SK-N-SH (cell line): ENCODE data around the gene ROM1. TPM values are rescaled to one million over a fixed set of nuclear protein-coding genes. Genes with fewer than 3 reads are reported as not detected.

Experiments used
- CTCF ChIA-PET: fragments of 300-600, 350-600 bp; formaldehyde crosslinking; extraction: SDS; loops from one replicate; lab custom pipeline; 2021; lab: Yijun Ruan, JAX
- POLR2A ChIA-PET: fragments of 350-600 bp; sonication (Branson Sonifier 250); formaldehyde crosslinking; extraction: SDS; loops from one replicate; lab custom pipeline; 2020; ENCODE audit warnings: antibody characterized with exemption, inconsistent platforms; lab: Yijun Ruan, JAX
- DNase-seq: peaks from one replicate; pipeline ENCODE4 v3.0.0; 2012
- H2AFZ ChIP-seq: fragments of 200-600 bp; sonication (generic); 2 replicates; pipeline ENCODE4 v1.8.1; 2016; ENCODE audit warnings: antibody characterized with exemption, mild to moderate bottlenecking, low read depth
- H3F3A ChIP-seq: fragments of 200-600 bp; sonication (generic); replicated peaks from 2 replicates; pipeline ENCODE3; 2016; ENCODE audit warnings: antibody characterized with exemption, mild to moderate bottlenecking; ENCODE audit not compliant: insufficient read depth
- H3K27ac ChIP-seq, 2 experiments: fragments of 200-500 bp in 1 of 2; fragments of 200-600 bp in 1 of 2; sonication (Bioruptor generic) in 1 of 2; sonication (generic), shearing (Covaris generic) in 1 of 2; 2 replicates each; pipeline versions ENCODE4 v1.5.1 to v1.6.1; 2014 to 2016; ENCODE audit warnings: low read depth in 2 of 2, inconsistent platforms in 1 of 2, low read length in 1 of 2, mild to moderate bottlenecking in 1 of 2, mixed read lengths in 1 of 2
- H3K27me3 ChIP-seq: fragments of 200-600 bp; sonication (generic), shearing (Covaris generic); 2 replicates; pipeline ENCODE4 v1.6.1; 2016; ENCODE audit warnings: mixed run types; ENCODE audit not compliant: insufficient read depth
- H3K36me3 ChIP-seq, 2 experiments: fragments of 200-500 bp in 1 of 2; fragments of 200-600 bp in 1 of 2; sonication (Bioruptor generic) in 1 of 2; sonication (generic) in 1 of 2; replicated peaks in 1 of 2; 2 replicates each; pipeline versions ENCODE3 to v1.5.1; 2014 to 2016; ENCODE audit warnings: low read length in 1 of 2, mild to moderate bottlenecking in 1 of 2; ENCODE audit not compliant: insufficient read depth in 2 of 2, control insufficient read depth in 1 of 2
- H3K4me1 ChIP-seq, 2 experiments: fragments of 200-500 bp in 1 of 2; fragments of 200-600 bp in 1 of 2; sonication (Bioruptor generic) in 1 of 2; sonication (generic), shearing (Covaris generic) in 1 of 2; 2 replicates each; pipeline versions ENCODE4 v1.5.1 to v1.6.1; 2014 to 2016; ENCODE audit warnings: low read depth in 1 of 2, low read length in 1 of 2, mixed run types in 1 of 2; ENCODE audit not compliant: insufficient read depth in 2 of 2, control insufficient read depth in 1 of 2
- H3K4me2 ChIP-seq: fragments of 200-600 bp; sonication (generic), shearing (Covaris generic); 2 replicates; pipeline ENCODE4 v1.6.1; 2017; ENCODE audit warnings: mixed run types
- H3K4me3 ChIP-seq, 2 experiments: fragments of 200-500 bp in 1 of 2; fragments of 200-600 bp in 1 of 2; sonication (Bioruptor generic) in 1 of 2; sonication (generic), shearing (Covaris generic) in 1 of 2; 2 replicates each; pipeline versions ENCODE4 v1.5.1 to v1.8.1; 2014 to 2016; ENCODE audit warnings: low read depth in 2 of 2, inconsistent platforms in 1 of 2, low read length in 1 of 2, mild to moderate bottlenecking in 1 of 2, mixed read lengths in 1 of 2, moderate library complexity in 1 of 2
- H3K79me2 ChIP-seq: fragments of 200-600 bp; sonication (generic); 2 replicates; pipeline ENCODE4 v1.8.1; 2017; ENCODE audit warnings: mild to moderate bottlenecking; ENCODE audit not compliant: insufficient read depth
- H3K9ac ChIP-seq: fragments of 200-600 bp; sonication (generic); 2 replicates; pipeline ENCODE4 v1.6.1; 2017; ENCODE audit warnings: mixed run types
- H3K9me2 ChIP-seq: fragments of 200-600 bp; sonication (generic); 2 replicates; pipeline ENCODE4 v1.6.1; 2017; ENCODE audit warnings: mixed run types
- H3K9me3 ChIP-seq: fragments of 200-600 bp; sonication (generic); 2 replicates; pipeline ENCODE4 v1.6.1; 2017; ENCODE audit warnings: mixed run types, mild to moderate bottlenecking, moderate library complexity
- H4K20me1 ChIP-seq: fragments of 200-600 bp; sonication (generic); 2 replicates; pipeline ENCODE4 v1.6.1; 2017; ENCODE audit warnings: mild to moderate bottlenecking, mixed run types; ENCODE audit not compliant: insufficient read depth
- CHD2 ChIP-seq: fragments of 150-350 bp; IDR thresholded peaks from 2 replicates; pipeline ENCODE4 v1.6.1; 2018; ENCODE audit warnings: low read length; ENCODE audit not compliant: partially characterized antibody
- CTCF ChIP-seq: fragments of 200-600 bp; sonication (generic); IDR thresholded peaks from 2 replicates; pipeline ENCODE4 v1.6.1; 2017; ENCODE audit warnings: antibody characterized with exemption, mild to moderate bottlenecking, moderate library complexity
- EP300 ChIP-seq, 2 experiments: IDR thresholded peaks; 2 replicates each; pipeline versions ENCODE4 v1.4.0 to v1.6.1; 2012; ENCODE audit warnings: borderline replicate concordance in 1 of 2, low read depth in 1 of 2, low read length in 1 of 2
- FOSL2 ChIP-seq: IDR thresholded peaks from 2 replicates; pipeline ENCODE4 v1.4.0; 2012; ENCODE audit warnings: low read depth, mild to moderate bottlenecking, moderate library complexity, borderline replicate concordance
- JUND ChIP-seq: IDR thresholded peaks from 2 replicates; pipeline ENCODE4 v1.4.0; 2012
- MAX ChIP-seq: IDR thresholded peaks from 2 replicates; pipeline ENCODE4 v1.4.0; 2012; ENCODE audit warnings: low read depth
- MXI1 ChIP-seq: IDR thresholded peaks from 2 replicates; pipeline ENCODE4 v1.6.1; 2012; ENCODE audit warnings: mild to moderate bottlenecking, low read depth, low read length, improper control_type of control experiment
- NFIC ChIP-seq: IDR thresholded peaks from 2 replicates; pipeline ENCODE4 v1.4.0; 2012; ENCODE audit warnings: borderline replicate concordance
- RFX5 ChIP-seq: IDR thresholded peaks from 2 replicates; pipeline ENCODE4 v1.6.1; 2012; ENCODE audit warnings: mild to moderate bottlenecking, improper control_type of control experiment, low read length
- SMC3 ChIP-seq: IDR thresholded peaks from 2 replicates; pipeline ENCODE4 v1.6.1; 2012; ENCODE audit warnings: low read depth, low read length, improper control_type of control experiment
- TCF12 ChIP-seq: IDR thresholded peaks from 2 replicates; pipeline ENCODE4 v1.4.0; 2012
- YY1 ChIP-seq: IDR thresholded peaks from 2 replicates; pipeline ENCODE4 v1.4.0; 2012; ENCODE audit warnings: low read depth, mild to moderate bottlenecking
- whole genome bisulfite sequencing: methylation state at CpG from one replicate; pipeline ENCODE4 v1.1.6; 2017; ENCODE audit warnings: low lambda C conversion rate; 5-methylcytosine and 5-hydroxymethylcytosine counted together
- polyA plus RNA-seq, 3 experiments: library from polyadenylated mRNA; depleted of rRNA; stranded (reverse); fragments of >200 nt; gene quantifications; 2 replicates each; pipeline ENCODE4 v1.2.3, GENCODE V29; 2012

Gene ROM1
- polyA plus RNA-seq, 1 of the 3 experiments (the other 2 are of a cell fraction): 7.3 TPM

GRCh38 chr11:62591448-62592145 lies 21.5 kb upstream of the ROM1 start, which contains the start of gene TUT1 (continued):
- TF ChIP-seq YY1 (peak; percentile 72; the same call in 1 of the 2 replicates), MAX (peak; percentile 95), CTCF (no peak; the same call in 1 of the 2 replicates), FOSL2 (no peak), RFX5 (peak; percentile 88), TCF12 (peak; percentile 56), CHD2 (peak; percentile 86), NFIC (peak; percentile 11; the same call in 1 of the 2 replicates), MXI1 (peak; percentile 61; the same call in 1 of the 2 replicates), JUND (no peak), EP300 (IDR thresholded peaks at IDR 0.05; ENCODE audit: borderline replicate concordance in 1 of 2, low read depth in 1 of 2, low read length in 1 of 2) (0 out of 4 replicates have a peak, but pooled peaks of 1 of the 2 experiments have one; percentile 22)
- TF ChIP-seq, all 33 proteins: peak for 20

- DNase-seq: no peak
- POLR2A ChIA-PET: interaction anchor here (0.5 to 2.8 kb wide), 37 partner anchors 10 to 248 kb away, joined by 3 to 59 read pairs (median 6); partner anchors contain the start of genes AHNAK, B3GAT3, C11orf98 and CSKMT
- Histone ChIP-seq H3K4me3 (peak overlapping the region; percentile 61 to 78), H3K9ac (peak overlapping the region; percentile 56; the same call in 1 of the 2 replicates), H3K27ac (peak overlapping the region; percentile 80 to 94), H3K79me2 (peaks cover 40% of the 10 kb centered on the region), H3K4me2 (peak overlapping the region; percentile 88), H3K27me3 (no peaks in the 10 kb centered on the region), H2AFZ (peak overlapping the region; percentile 52; the same call in 1 of the 2 replicates), H3K4me1 (peaks cover 13 to 17% of the 10 kb centered on the region in 2 experiments; a peak in 3 of 4 replicates), H4K20me1 (no peaks in the 10 kb centered on the region), H3K9me3 (no peaks in the 10 kb centered on the region), H3K9me2 (no peaks in the 10 kb centered on the region), H3F3A (peaks cover 46% of the 10 kb centered on the region)
- CTCF ChIA-PET: interaction anchor here (0.6 to 6.2 kb wide), 19 partner anchors 9 to 213 kb away, joined by 3 to 69 read pairs (median 4); partner anchors contain the start of genes B3GAT3, C11orf98, CSKMT and EML3
- WGBS: 26% methylated on average over 17 of the region's 17 CpGs
- TF ChIP-seq RFX5: no peak
- 0 out of 2 replicates have a peak, but pooled peaks have one; percentile 5 for TF ChIP-seq SMC3
- TF ChIP-seq, all 33 proteins: peak for 1
- H3K36me3 ChIP-seq: peaks cover 41 to 47% of the 10 kb centered on the region in 2 experiments
Measured at GRCh38 chr11:62592146-62592815, 20.8 kb upstream of the ROM1 start.
